Activated CD8-positive, alpha-beta memory T cell treated with anti-CD3 and anti-CD28 coated beads for 4 hours (primary cell): Measurements from ENCODE around the gene CGB1.

Experiments
- DNase-seq, 2 donors: peaks; one replicate each; pipeline ENCODE4 v3.0.0-alpha.2; 2020; ENCODE audit warnings: low read depth in 2 of 2

CGB1 gene

DNA sequence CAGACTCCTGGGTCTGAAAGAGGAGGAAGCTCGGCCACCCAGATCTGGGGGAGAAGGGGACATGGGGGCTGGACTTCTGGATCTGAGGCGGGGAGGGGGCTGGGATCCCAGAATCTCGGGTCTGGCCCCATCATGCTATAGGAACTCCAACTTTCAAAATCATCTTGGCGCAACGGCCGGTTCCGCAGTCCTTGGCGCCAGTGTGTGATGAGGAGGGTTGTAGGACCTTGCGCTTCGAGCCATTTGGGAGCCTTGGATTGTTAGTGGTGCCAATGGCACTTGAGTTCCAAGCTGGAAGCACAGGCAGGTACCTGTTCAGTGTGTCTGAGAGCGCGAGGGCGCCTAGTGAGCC, 42.7 kb downstream of the CGB1 start:
- no peak for DNase-seq

DNA sequence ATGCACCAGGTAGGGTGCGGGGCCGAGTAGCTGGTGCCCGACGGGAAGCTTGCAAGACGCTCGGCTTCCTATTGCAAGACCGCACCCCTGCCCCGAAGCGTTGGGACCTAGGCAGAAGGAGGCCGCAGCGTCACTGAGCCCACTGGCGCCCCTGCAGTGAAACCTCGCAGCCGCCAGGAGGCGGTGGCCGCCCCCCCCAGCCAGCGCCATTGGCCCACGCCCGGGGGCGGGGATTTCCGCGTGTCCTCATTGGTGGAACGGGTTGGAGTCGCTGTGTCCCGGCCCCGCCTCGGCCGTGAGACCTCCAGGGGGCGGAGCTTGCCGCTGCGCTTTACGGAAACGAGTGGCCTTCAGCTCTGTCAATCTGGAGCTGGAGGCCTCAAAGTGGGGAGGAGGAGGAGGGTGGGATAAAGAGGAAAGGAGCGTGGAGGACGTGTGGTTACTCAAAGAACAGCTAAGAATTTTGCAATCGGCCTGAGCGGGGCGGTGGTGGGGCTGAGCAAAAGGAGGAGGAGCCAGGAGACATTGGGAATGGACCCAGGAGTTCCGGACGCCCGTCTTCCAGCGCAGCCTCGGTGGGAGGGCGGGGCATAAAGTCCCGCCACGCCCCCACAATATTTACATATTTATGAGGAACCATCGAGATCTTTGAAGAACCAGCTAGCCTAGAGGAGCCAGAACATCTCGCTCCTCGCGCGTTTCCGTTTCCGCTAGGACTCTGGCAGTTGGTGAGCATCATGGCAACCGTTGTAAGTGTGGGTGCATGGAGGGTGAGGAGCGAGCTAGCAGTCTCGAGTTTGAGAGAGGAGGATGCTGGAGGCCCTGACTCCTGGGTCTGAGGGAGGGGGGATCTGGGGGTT, 43.3 kb downstream of the CGB1 start, which contains the start of the genes GYS1 and RUVBL2:
Gene GYS1, minus strand, starts transcription at position 135 of the 860 bp plus-strand sequence. CDS start 197 bp downstream, outside the sequence.
Gene RUVBL2, plus strand, starts transcription at position 713 of the 860 bp plus-strand sequence. Its CDS starts 25 bp downstream, at position 738.
- DNase-seq, result peak; percentile 98

- DNase-seq, result no peak
Measured at GRCh38 chr19:48992581-48993174, 44.0 kb downstream of the CGB1 start.

- DNase-seq, result no peak
Measured at GRCh38 chr19:48991873-48992580, 44.7 kb downstream of the CGB1 start.

- no peak for DNase-seq
Measured at GRCh38 chr19:48991011-48991609, 45.6 kb downstream of the CGB1 start.

DNA sequence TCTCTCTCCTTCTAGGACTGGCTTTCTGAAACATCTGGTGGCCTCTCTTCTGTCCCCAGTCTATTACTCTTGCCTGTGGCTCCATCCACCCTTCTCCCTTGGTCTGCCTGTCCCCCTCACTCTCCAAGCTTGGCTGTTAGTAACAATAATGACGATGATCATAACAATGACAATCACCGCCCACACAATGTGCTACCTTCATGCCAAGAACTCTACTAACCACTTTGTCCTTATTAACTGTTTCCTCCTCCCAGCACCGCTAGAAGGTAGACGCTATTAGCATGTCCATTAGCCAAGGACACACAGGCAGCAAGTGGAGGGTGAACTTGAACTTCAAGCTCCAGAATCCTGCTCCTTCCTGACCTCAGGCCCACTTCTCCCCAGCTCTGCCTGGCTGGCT, 46.3 kb downstream of the CGB1 start:
- no peak for DNase-seq

DNA sequence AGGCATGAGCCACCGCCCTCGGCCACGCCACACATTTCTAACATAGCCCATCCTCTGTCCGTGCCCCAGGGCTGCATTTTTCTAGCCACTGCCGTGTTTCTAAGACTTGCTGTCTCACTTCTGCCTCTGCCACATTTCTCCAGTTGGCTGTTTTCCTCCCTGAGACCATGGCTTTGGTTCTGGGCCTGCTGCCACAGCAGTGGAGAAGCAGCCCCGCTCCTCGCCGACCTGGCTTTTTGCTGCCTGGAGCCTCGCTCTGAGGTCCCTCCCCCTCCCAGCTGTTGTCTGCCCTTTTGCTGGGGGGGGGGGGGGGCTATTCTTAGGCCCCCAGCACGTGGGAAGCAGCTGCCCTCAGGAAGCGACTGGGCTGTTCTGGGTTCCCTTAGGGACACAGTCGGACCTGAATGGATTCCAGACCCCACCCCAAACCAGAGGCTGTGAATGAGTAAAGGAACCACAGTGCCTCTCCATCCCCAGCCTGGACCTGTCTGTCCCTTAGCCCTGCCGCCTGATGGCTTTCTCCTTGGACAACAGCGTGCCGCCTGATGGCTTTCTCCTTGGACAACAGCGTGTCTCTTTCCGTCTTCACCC, 46.9 kb downstream of the CGB1 start:
- DNase-seq, result no peak

- no peak for DNase-seq
Measured at GRCh38 chr19:48988860-48989259, 47.8 kb downstream of the CGB1 start.

DNA sequence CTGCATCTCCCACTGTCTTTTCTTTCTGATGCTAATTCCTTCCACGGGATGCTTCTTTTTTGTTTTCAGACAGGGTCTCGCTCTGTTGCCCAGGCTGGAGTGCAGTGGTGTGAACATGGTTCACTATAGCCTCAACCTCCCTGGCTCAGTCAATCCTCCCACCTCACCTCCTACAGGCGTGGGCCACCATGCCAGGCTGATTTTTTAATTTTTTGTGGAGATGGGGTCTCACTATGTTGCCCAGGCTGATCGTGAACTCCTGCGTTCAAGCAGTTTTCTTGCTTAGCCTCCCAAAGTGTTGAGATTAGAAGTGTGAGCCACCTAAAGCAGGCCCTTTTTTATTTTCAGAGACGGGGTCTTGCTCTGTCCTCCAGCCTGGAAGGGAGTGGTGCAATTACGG, 48.4 kb downstream of the CGB1 start:
- no peak for DNase-seq

DNA sequence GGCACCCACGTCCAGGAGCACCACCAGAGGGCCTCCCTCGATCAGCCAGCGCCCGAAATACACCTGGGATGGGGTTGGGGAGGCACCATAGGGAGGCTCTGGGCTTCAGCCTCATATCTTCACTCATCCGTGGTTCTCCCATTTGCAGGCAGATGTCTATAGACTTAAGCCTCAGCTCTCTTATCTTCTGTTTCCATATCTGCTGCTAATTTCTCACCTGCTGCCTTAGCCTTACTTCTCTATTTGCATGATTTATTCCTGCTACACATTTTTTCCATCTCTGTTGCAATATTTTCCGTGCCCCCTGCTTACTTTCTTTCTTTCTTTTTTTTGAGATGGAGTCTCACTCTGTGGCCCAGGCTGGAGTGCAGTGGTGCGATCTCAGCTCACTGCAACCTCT, 49.4 kb downstream of the CGB1 start:
- no peak for DNase-seq

DNA sequence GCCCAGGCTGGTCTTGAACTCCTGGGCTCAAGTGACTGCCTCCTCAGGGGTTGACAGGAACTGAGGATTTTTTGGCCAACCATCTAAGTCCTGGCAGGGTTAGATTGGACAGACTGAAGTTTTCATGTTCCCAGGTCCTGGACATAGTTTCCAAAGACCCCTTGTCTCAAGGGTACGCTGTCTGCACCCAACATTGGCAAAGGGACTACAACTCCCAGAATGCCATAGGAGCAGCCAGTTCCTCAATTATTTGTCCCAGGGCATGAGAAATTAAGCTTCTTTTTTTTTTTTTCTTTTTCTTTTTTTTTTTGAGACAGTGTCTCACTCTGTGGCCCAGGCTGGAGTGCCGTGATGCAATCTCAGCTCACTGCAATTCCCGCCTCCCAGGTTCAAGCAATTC, 50.5 kb downstream of the CGB1 start:
- no peak for DNase-seq

DNA sequence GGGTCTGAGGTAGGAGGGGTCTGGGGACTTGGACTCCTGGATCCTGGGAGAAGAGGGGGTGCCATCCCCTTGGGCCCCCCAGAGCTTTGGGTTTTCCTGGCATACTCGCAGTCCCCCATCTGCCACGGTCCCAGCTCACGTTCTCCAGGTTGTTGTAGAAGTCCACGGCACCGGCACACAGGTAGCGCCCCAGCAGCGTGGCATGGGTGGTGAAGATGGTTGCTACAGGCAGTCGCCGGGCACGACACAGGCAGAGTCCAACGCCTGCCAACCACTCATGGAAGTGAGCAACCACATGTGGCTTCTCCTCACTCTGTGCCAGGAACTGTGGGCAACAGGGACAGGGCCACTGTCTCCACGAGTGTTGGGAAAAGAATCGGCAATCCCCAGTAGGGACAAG, 51.0 kb downstream of the CGB1 start:
- DNase-seq, result no peak
